ENCODE data around the gene TRPV3.

Gene TRPV3

DNA sequence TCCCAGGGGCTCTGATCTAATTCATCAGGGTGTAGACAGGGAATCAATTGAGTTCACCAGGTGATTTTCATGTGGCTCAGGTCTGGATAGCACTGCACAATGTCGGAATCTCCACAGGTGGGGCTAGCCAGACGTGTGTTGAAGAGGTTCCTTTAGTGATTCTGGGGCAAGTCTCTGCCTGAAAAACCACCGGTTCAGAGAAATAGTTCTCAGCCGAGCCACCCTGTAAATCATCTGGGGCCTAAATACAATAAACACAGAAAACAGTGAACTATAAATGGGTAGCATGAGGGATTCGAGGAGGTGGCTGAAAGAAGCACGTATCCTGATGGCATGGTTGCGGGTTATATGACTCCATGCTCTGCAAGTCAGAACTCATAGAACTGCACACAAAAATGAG, 60.5 kb downstream of the TRPV3 start:
- Histone ChIP-seq H2AFZ (ENCODE audit: low read depth, low read length, severe bottlenecking) (no peak overlapping the region), H3K9me3 (ENCODE audit: insufficient read depth, low read length) (no peaks in the 10 kb centered on the region)
- TF ChIP-seq, protein P1, sequence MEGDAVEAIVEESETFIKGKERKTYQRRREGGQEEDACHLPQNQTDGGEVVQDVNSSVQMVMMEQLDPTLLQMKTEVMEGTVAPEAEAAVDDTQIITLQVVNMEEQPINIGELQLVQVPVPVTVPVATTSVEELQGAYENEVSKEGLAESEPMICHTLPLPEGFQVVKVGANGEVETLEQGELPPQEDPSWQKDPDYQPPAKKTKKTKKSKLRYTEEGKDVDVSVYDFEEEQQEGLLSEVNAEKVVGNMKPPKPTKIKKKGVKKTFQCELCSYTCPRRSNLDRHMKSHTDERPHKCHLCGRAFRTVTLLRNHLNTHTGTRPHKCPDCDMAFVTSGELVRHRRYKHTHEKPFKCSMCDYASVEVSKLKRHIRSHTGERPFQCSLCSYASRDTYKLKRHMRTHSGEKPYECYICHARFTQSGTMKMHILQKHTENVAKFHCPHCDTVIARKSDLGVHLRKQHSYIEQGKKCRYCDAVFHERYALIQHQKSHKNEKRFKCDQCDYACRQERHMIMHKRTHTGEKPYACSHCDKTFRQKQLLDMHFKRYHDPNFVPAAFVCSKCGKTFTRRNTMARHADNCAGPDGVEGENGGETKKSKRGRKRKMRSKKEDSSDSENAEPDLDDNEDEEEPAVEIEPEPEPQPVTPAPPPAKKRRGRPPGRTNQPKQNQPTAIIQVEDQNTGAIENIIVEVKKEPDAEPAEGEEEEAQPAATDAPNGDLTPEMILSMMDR (IDR thresholded peaks at IDR 0.05; ENCODE audit: insufficient read depth, low read length, poor library complexity, severe bottlenecking): no peak
- TF ChIP-seq EZH2phosphoT487 (conservative IDR thresholded peaks at IDR 0.05; ENCODE audit: low read length): no peak

DNA sequence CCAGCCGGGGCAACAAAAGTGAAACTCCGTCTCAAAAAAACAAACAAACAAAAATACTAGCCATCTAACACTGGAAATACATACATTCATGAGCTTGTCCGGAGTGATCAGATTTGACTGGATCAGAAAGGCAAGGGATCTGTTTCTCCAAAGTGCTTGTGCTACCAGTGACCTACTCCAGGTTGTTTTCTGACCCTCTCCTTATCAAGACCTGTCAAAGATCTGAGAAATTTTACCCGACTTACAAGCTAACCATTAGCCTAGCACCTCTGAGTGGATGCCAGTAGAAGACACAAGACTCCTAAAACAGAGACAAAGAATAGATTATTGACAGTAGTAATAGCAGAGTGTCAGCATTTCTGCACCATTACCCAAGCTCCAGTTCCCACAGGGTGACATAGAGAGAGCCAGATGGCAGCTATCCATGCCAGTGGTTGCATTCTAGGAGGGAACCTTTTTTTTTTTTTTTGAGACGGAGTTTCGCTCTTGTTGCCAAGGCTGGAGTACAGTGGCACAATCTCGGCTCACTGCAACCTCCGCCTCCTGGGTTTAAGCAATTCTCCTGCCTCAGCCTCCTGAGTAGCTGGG, 72.0 kb downstream of the TRPV3 start:
- Histone ChIP-seq H3K4me3 (ENCODE audit: insufficient read depth, low read length, poor library complexity, severe bottlenecking) (no peak overlapping the region), H3K9me2 (replicated peaks; ENCODE audit: insufficient read depth, low read length) (no peaks in the 10 kb centered on the region), H3K4me2 (ENCODE audit: low read depth, low read length, poor library complexity, severe bottlenecking) (no peak overlapping the region), H3K9ac (ENCODE audit: low read length) (no peak overlapping the region), H3K36me3 (ENCODE audit: low read length) (no peaks in the 10 kb centered on the region), H3K79me2 (ENCODE audit: insufficient read depth, low read length) (no peaks in the 10 kb centered on the region), H3K9me3 (ENCODE audit: insufficient read depth, low read length) (no peaks in the 10 kb centered on the region), H3K27me3 (ENCODE audit: low read length) (no peaks in the 10 kb centered on the region), H3F3A (ENCODE audit: insufficient read depth) (no peaks in the 10 kb centered on the region), H4K20me1 (ENCODE audit: low read depth, low read length) (no peaks in the 10 kb centered on the region), H2AFZ (ENCODE audit: low read depth, low read length, severe bottlenecking) (no peak overlapping the region), H3K27ac (ENCODE audit: low read depth, low read length) (no peak overlapping the region)
- TF ChIP-seq, protein P1 (IDR thresholded peaks at IDR 0.05; ENCODE audit: insufficient read depth, low read length, poor library complexity, severe bottlenecking): no peak

More for the DNA sequence above, 60.5 kb downstream of the TRPV3 start:
- Histone ChIP-seq H3K9ac (ENCODE audit: low read length) (no peak overlapping the region), H3K4me2 (ENCODE audit: low read depth, low read length, poor library complexity, severe bottlenecking) (no peak overlapping the region), H3F3A (ENCODE audit: insufficient read depth) (no peaks in the 10 kb centered on the region), H3K4me3 (ENCODE audit: insufficient read depth, low read length, poor library complexity, severe bottlenecking) (no peak overlapping the region), H3K27ac (ENCODE audit: low read depth, low read length) (no peak overlapping the region), H3K9me2 (replicated peaks; ENCODE audit: insufficient read depth, low read length) (no peaks in the 10 kb centered on the region), H3K36me3 (ENCODE audit: low read length) (no peaks in the 10 kb centered on the region), H3K79me2 (ENCODE audit: insufficient read depth, low read length) (no peaks in the 10 kb centered on the region), H4K20me1 (ENCODE audit: low read depth, low read length) (no peaks in the 10 kb centered on the region), H3K27me3 (ENCODE audit: low read length) (no peaks in the 10 kb centered on the region)

DNA sequence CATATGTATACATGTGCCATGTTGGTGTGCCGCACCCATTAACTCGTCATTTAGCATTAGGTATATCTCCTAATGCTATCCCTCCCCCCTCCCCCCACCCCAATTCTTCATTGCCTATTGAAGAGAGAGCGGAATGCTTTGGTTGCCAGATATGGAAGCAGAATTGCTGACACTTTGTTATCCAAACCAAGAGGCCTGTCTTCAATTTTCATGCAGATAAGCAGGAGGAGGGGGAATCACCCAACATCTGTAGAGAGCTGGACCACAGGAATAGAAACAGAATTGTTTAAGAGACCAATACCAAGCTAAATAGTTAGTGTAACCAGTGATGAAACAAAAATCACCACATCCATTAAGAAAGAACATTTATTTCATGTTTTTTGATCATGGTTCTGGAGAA, 74.8 kb downstream of the TRPV3 start:
- Histone ChIP-seq H3K9ac (ENCODE audit: low read length) (no peak overlapping the region), H3K27ac (ENCODE audit: low read depth, low read length) (no peak overlapping the region), H3K9me3 (ENCODE audit: insufficient read depth, low read length) (no peaks in the 10 kb centered on the region), H3F3A (ENCODE audit: insufficient read depth) (no peaks in the 10 kb centered on the region), H3K79me2 (ENCODE audit: insufficient read depth, low read length) (no peaks in the 10 kb centered on the region), H3K9me2 (replicated peaks; ENCODE audit: insufficient read depth, low read length) (no peaks in the 10 kb centered on the region), H2AFZ (ENCODE audit: low read depth, low read length, severe bottlenecking) (no peak overlapping the region), H3K27me3 (ENCODE audit: low read length) (no peaks in the 10 kb centered on the region), H4K20me1 (ENCODE audit: low read depth, low read length) (no peaks in the 10 kb centered on the region), H3K4me3 (ENCODE audit: insufficient read depth, low read length, poor library complexity, severe bottlenecking) (no peak overlapping the region), H3K36me3 (ENCODE audit: low read length) (no peaks in the 10 kb centered on the region), H3K4me2 (ENCODE audit: low read depth, low read length, poor library complexity, severe bottlenecking) (no peak overlapping the region)
- no peak for TF ChIP-seq EZH2phosphoT487 (conservative IDR thresholded peaks at IDR 0.05; ENCODE audit: low read length)
- TF ChIP-seq, protein P1 (IDR thresholded peaks at IDR 0.05; ENCODE audit: insufficient read depth, low read length, poor library complexity, severe bottlenecking): no peak

Measured in SU-DHL-6 (cell line).